Endothelial cell of umbilical vein (primary cell): ENCODE measurements around the gene HOXB7. TPM values are rescaled to one million over a fixed set of nuclear protein-coding genes. Genes with fewer than 3 reads are reported as not detected.

Experiments
- BruUV-seq: library from RNA; stranded (reverse); fragments of 400-500 nt; replicated peaks from 2 replicates; lab custom pipeline; 2021; lab: Mats Ljungman, UMichigan
- CTCF ChIA-PET: fragments of 300-600, 350-600 bp; sonication (Branson Sonifier 250); formaldehyde crosslinking; loops from one replicate; lab custom pipeline; 2021; ENCODE audit warnings: antibody characterized with exemption, inconsistent platforms; lab: Charles Lee
- POLR2A ChIA-PET: fragments of 300-600, 350-600 bp; sonication (Branson Sonifier 250); formaldehyde crosslinking; loops from one replicate; lab custom pipeline; 2021; ENCODE audit warnings: antibody characterized with exemption, inconsistent platforms; lab: Charles Lee
- DNase-seq: peaks from one replicate; pipeline ENCODE4 v3.0.0-alpha.2; 2011; ENCODE audit warnings: low read depth, low spot score
- FAIRE-seq: peaks from 2 replicates; lab custom pipeline; 2011; peaks lifted over from hg19 to GRCh38; lab: Jason Lieb, UNC
- H2AFZ ChIP-seq: 2 replicates; pipeline ENCODE4 v1.6.0; 2012; ENCODE audit warnings: low read depth, low read length, control low read depth, inconsistent platforms
- H3K27ac ChIP-seq: 2 replicates; pipeline ENCODE4 v1.5.1; 2011; ENCODE audit warnings: low read depth, mild to moderate bottlenecking, control low read depth, low read length, moderate library complexity; ENCODE audit not compliant: insufficient read depth
- H3K27me3 ChIP-seq, 2 experiments: 2 replicates each; pipeline versions ENCODE4 v1.6.0 to v1.6.1; 2011; ENCODE audit warnings: low read length in 2 of 2, mixed read lengths in 1 of 2; ENCODE audit not compliant: control insufficient read depth in 2 of 2, insufficient read depth in 2 of 2
- H3K36me3 ChIP-seq, 2 experiments: 2 replicates in 1 of 2; 3 replicates in 1 of 2; pipeline ENCODE4 v1.5.1; 2011; ENCODE audit warnings: low read length in 2 of 2, mild to moderate bottlenecking in 1 of 2, moderate library complexity in 1 of 2; ENCODE audit not compliant: control insufficient read depth in 2 of 2, insufficient read depth in 2 of 2; ENCODE audit errors: extremely low read depth in 1 of 2
- H3K4me1 ChIP-seq: 3 replicates; pipeline ENCODE4 v1.5.1; 2011; ENCODE audit warnings: mild to moderate bottlenecking, low read length; ENCODE audit not compliant: control insufficient read depth, insufficient read depth; ENCODE audit errors: extremely low read depth
- H3K4me2 ChIP-seq: 2 replicates; pipeline ENCODE4 v1.6.1; 2011; ENCODE audit warnings: low read length, control low read depth, mixed read lengths; ENCODE audit not compliant: insufficient read depth
- H3K4me3 ChIP-seq, 3 experiments: fragments of 200-600 bp in 1 of 3; sonication (generic), shearing (Covaris generic) in 1 of 3; replicated peaks in 1 of 3; 2 replicates each; pipeline ENCODE4 v1.5.1; 2011 to 2016; ENCODE audit warnings: control low read depth in 3 of 3, low read length in 3 of 3, mild to moderate bottlenecking in 2 of 3, inconsistent platforms in 1 of 3, low read depth in 1 of 3, moderate library complexity in 1 of 3; ENCODE audit not compliant: insufficient read depth in 1 of 3
- H3K79me2 ChIP-seq: 2 replicates; pipeline ENCODE4 v1.6.0; 2012; ENCODE audit warnings: low read length, inconsistent platforms; ENCODE audit not compliant: control insufficient read depth, insufficient read depth
- H3K9ac ChIP-seq: replicated peaks from 2 replicates; pipeline ENCODE3; 2011; ENCODE audit warnings: low read length, control low read depth; ENCODE audit not compliant: insufficient read depth; ENCODE audit errors: extremely low read depth
- H3K9me1 ChIP-seq: replicated peaks from 3 replicates; pipeline ENCODE4 v1.6.0; 2011; ENCODE audit warnings: mild to moderate bottlenecking, low read length; ENCODE audit not compliant: control insufficient read depth, insufficient read depth; ENCODE audit errors: extremely low read depth
- H3K9me3 ChIP-seq: replicated peaks from 2 replicates; pipeline ENCODE4 v1.5.1; 2012; ENCODE audit warnings: low read length, inconsistent platforms; ENCODE audit not compliant: control insufficient read depth, insufficient read depth
- H4K20me1 ChIP-seq: replicated peaks from 2 replicates; pipeline ENCODE3; 2011; ENCODE audit warnings: mild to moderate bottlenecking, low read length; ENCODE audit not compliant: control insufficient read depth, insufficient read depth; ENCODE audit errors: extremely low read depth
- CTCF ChIP-seq, 2 donors: IDR thresholded peaks; 1 replicate in 1 of 2; 2 replicates in 1 of 2; pipeline ENCODE4 v1.5.1; 2011; ENCODE audit warnings: low read length in 2 of 2, mild to moderate bottlenecking in 2 of 2, moderate library complexity in 2 of 2, control low read depth in 1 of 2, inconsistent platforms in 1 of 2, low read depth in 1 of 2; ENCODE audit not compliant: insufficient read depth in 1 of 2; ENCODE audit errors: extremely low read depth in 1 of 2
- EZH2 ChIP-seq: IDR thresholded peaks from 2 replicates; pipeline ENCODE4 v1.6.1; 2012; ENCODE audit warnings: borderline replicate concordance, low read depth, mild to moderate bottlenecking, moderate library complexity, low read length, inconsistent platforms; ENCODE audit not compliant: severe bottlenecking
- FOS ChIP-seq: IDR thresholded peaks from 2 replicates; pipeline ENCODE4 v1.6.1; 2011; ENCODE audit warnings: mild to moderate bottlenecking, low read length, moderate library complexity, borderline replicate concordance; ENCODE audit not compliant: insufficient read depth
- GATA2 ChIP-seq: IDR thresholded peaks from 2 replicates; pipeline ENCODE4 v1.7.0; 2011; ENCODE audit warnings: low read depth, mild to moderate bottlenecking, moderate library complexity, mixed read lengths, low read length; ENCODE audit not compliant: insufficient read length, insufficient read depth
- JUN ChIP-seq: IDR thresholded peaks from 2 replicates; pipeline ENCODE4 v1.6.1; 2011; ENCODE audit warnings: borderline replicate concordance, low read depth; ENCODE audit not compliant: insufficient read length, insufficient read depth
- MYC ChIP-seq: IDR thresholded peaks from one replicate; pipeline ENCODE4 v1.6.1; 2011; ENCODE audit warnings: mild to moderate bottlenecking, low read depth, low read length
- POLR2A ChIP-seq: IDR thresholded peaks from 2 replicates; pipeline ENCODE4 v1.6.1; 2012; ENCODE audit warnings: low read depth, mild to moderate bottlenecking, control low read depth, low read length
- POLR2AphosphoS5 ChIP-seq: IDR thresholded peaks from 2 replicates; pipeline ENCODE4 v1.6.1; 2012; ENCODE audit warnings: low read depth, mild to moderate bottlenecking, control low read depth, low read length, moderate library complexity; ENCODE audit not compliant: insufficient read depth
- dilution Hi-C: fragments of 300-500 bp; cut with MboI; formaldehyde crosslinking; loops from one replicate; pipeline ENCODE4 v1.15.0; 2019; ENCODE audit warnings: low sequenced_read_pairs; ENCODE audit not compliant: extremely low pct_ligation_motif_present
- intact Hi-C: fragments of 100-400 bp; cut with micrococcal nuclease; formaldehyde crosslinking; loops from one replicate; pipeline ENCODE4 v1.10.0; 2022
- polyA plus RNA-seq, 4 experiments: library from polyadenylated mRNA; depleted of rRNA in 3 of 4; stranded (reverse) in 3 of 4; unstranded in 1 of 4; fragments of >200 nt; gene quantifications; 2 replicates each; pipeline versions ENCODE4 v1.2.1 to v1.2.3, GENCODE V29; 2011 to 2012; ENCODE audit warnings: missing spikeins in 1 of 4
- total RNA-seq: library from RNA; stranded (reverse); gene quantifications from 2 replicates; pipeline ENCODE4 v1.2.3, GENCODE V29; 2021
- TF ChIP-seq, protein P1 (sequence below): IDR thresholded peaks from 2 replicates; pipeline ENCODE4 v1.6.1; 2011; ENCODE audit not compliant: insufficient read depth, insufficient read length

Gene HOXB7
- total and polyA plus RNA-seq, 2 donors (not counting 3 experiments of a cell fraction or from before 2014, with no cell fraction given): 23.5 to 24.5 TPM

GRCh38 chr17:48566717-48567116 lies 44.1 kb downstream of the HOXB7 start:
- Histone ChIP-seq H3K9me3 (no peaks in the 10 kb centered on the region), H2AFZ (no peak overlapping the region), H3K27ac (no peak overlapping the region), H3K36me3 (peaks cover 0 to 3% of the 10 kb centered on the region in 2 experiments), H3K79me2 (peaks cover 92% of the 10 kb centered on the region), H3K27me3 (no peaks in the 10 kb centered on the region), H3K9ac (no peak overlapping the region), H3K9me1 (no peaks in the 10 kb centered on the region), H3K4me3 (no peak overlapping the region), H4K20me1 (no peaks in the 10 kb centered on the region), H3K4me1 (peaks cover 68% of the 10 kb centered on the region), H3K4me2 (no peak overlapping the region)
- intact Hi-C loops (no loop called here), dilution Hi-C loops (no loop called here)
- no peak for FAIRE-seq
- DNase-seq: no peak
- ChIA-PET CTCF (interaction anchor here (1.5 to 6.1 kb wide), 4 partner anchors 10 to 351 kb away, joined by 5 to 28 read pairs (median 14); no protein-coding TSS in a partner anchor), POLR2A (interaction anchor here (0.7 kb wide), 1 partner anchor 10 kb away, joined by 3 read pairs; no protein-coding TSS in a partner anchor)
- BruUV-seq: no TSS peak
- TF ChIP-seq GATA2: no peak
- no peak for TF ChIP-seq CTCF (IDR thresholded peaks at IDR 0.05; ENCODE audit: extremely low read depth in 1 of 2, insufficient read depth in 1 of 2, low read depth in 1 of 2, low read length in 2 of 2)
- no peak for TF ChIP-seq EZH2
- TF ChIP-seq FOS: no peak
- no peak for TF ChIP-seq POLR2AphosphoS5
- TF ChIP-seq POLR2A: no peak
- no peak for TF ChIP-seq JUN
- TF ChIP-seq MYC: no peak
- TF ChIP-seq, protein P1, sequence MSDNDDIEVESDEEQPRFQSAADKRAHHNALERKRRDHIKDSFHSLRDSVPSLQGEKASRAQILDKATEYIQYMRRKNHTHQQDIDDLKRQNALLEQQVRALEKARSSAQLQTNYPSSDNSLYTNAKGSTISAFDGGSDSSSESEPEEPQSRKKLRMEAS: no peak
